HG02885 (cell line): Measurements from ENCODE around the gene RBM41.

Source experiments
- ATAC-seq: cut with Tn5 transposase; IDR thresholded peaks from one replicate; pipeline ENCODE4 v1.9.1; 2021; ENCODE audit warnings: mild to moderate bottlenecking; ENCODE audit not compliant: unreplicated experiment, poor library complexity

RBM41 gene

DNA sequence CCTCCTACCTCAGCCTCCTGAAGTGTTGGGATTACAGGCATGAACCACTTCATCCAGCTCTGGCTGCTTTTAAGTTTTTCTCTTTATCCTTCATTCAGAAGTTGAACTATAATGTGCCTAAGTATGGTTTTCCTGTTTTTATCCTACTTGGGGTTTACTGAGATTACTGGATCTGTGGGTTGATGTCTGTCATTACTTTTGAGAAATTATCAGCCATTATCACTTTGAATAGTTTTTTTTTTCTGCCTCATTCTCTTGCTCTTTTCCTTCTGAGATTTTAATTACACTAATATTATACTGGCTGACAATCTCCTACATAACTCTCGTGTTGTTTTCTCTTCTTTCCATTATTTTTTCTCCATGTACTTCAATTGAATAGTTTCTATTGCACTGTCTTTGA, 71.0 kb downstream of the RBM41 start:
- ATAC-seq = no peak

DNA sequence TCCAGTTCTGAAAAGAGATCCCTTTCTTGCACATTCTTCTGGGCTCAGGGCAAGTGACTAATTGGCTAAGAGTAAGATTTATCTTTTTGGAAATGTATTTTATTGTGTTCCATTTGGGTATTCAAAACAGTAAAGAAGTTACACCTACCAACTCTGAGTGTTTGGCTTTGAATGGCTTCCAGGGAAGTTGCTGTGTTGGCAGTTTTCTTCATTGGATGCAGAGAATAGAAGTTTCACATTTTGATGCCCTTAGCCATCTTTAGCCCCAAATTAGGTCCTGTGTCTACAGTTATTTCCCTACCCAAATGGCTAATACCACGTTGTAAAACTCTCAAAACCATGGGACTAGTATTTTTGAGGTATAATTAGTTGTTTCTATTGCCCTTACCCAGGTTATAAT, 88.9 kb downstream of the RBM41 start:
- ATAC-seq = no peak

GRCh38 chrX:107025545-107025944, 93.1 kb downstream of the RBM41 start:
- no peak for ATAC-seq

DNA sequence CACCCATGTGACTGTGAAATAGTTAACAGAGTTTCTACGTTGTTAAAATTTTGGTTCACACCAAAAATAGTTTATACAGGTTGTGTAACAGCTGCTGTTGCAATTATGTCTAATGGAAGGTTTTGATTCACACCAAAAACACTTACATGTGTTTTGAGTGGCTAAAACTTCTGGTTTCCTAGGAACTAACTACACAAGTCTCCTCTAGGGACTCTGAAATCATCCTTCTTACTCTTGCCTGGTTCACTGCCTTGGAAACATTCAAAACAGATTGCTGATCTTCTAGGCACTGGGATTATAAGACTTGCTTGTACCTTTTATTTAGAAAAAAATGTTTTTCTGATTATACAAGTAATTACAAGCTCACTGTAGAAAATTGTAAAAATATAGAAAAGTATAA, 103.7 kb downstream of the RBM41 start:
- ATAC-seq = no peak
